NB4 (cell line): Measurements from ENCODE around the gene ANKRD11.
"Not testable (repeated sequence)": the region's sequence is repeated elsewhere in the genome, so short reads cannot be mapped to it uniquely, and the experiment has no call there.

Experiments used
- DNase-seq: peaks from one replicate; pipeline ENCODE4 v3.0.0; 2010; ENCODE audit warnings: low read depth
- H3K4me3 ChIP-seq: one replicate; pipeline ENCODE4 v1.5.1; 2011; ENCODE audit warnings: mild to moderate bottlenecking, low read depth, low read length, moderate library complexity
- MYC ChIP-seq: IDR thresholded peaks from 2 replicates; pipeline ENCODE4 v1.6.1; 2011; ENCODE audit warnings: low read depth, low read length
- POLR2A ChIP-seq: IDR thresholded peaks from 2 replicates; pipeline ENCODE4 v1.6.1; 2011; ENCODE audit warnings: mild to moderate bottlenecking; ENCODE audit not compliant: insufficient read length; ENCODE audit errors: extremely low read depth
- TF ChIP-seq, protein P1 (sequence below): IDR thresholded peaks from 2 replicates; pipeline ENCODE4 v1.6.1; 2011; ENCODE audit warnings: low read depth, low read length
- TF ChIP-seq, protein P2 (sequence below): IDR thresholded peaks from one replicate; pipeline ENCODE4 v1.5.1; 2012; ENCODE audit warnings: low read depth, low read length

Gene ANKRD11

DNA sequence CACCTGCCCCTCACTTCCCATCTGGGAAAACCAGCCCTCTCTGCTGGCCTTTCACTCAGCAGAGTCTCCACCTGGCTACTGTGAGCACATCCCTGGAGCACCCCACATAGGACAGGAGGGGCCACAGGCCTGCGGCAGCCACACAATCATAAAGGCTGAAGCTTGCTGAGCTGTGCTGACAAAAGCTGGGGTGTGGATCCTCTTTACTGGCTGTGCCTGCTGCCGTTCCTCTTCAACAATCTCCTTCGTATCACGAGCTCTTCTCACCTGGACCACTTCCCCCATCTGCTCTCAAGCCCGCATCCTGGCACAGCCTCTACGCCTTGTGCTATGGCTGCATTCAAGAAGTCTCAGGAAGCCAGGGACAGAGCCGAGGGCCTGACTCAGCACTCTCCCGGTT lies 186.7 kb downstream of the ANKRD11 start:
- DNase-seq: no peak
- no peak overlapping the region for H3K4me3 ChIP-seq
- TF ChIP-seq MYC (no peak), POLR2A (no peak)
- TF ChIP-seq, protein P1, sequence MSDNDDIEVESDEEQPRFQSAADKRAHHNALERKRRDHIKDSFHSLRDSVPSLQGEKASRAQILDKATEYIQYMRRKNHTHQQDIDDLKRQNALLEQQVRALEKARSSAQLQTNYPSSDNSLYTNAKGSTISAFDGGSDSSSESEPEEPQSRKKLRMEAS: no peak
- TF ChIP-seq, protein P2, sequence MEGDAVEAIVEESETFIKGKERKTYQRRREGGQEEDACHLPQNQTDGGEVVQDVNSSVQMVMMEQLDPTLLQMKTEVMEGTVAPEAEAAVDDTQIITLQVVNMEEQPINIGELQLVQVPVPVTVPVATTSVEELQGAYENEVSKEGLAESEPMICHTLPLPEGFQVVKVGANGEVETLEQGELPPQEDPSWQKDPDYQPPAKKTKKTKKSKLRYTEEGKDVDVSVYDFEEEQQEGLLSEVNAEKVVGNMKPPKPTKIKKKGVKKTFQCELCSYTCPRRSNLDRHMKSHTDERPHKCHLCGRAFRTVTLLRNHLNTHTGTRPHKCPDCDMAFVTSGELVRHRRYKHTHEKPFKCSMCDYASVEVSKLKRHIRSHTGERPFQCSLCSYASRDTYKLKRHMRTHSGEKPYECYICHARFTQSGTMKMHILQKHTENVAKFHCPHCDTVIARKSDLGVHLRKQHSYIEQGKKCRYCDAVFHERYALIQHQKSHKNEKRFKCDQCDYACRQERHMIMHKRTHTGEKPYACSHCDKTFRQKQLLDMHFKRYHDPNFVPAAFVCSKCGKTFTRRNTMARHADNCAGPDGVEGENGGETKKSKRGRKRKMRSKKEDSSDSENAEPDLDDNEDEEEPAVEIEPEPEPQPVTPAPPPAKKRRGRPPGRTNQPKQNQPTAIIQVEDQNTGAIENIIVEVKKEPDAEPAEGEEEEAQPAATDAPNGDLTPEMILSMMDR: no peak

DNA sequence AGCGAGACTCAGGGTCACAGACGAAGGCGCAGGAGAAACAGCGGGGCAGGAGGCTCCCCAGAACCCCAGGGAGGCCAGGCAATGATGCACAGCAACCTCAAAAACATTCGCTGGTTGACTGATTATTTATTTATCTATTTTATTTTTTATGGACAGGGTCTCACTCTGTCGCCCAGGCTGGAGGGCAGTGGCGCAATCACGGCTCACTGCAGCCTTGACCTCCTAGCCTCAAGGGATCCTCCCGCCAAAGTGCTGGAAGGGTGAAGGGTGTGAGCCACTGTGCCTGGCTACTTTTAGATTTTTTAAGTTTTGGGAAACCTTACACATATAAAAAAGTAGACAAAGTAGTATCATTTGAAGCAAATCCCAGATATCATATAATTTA lies 189.4 kb downstream of the ANKRD11 start:
- TF ChIP-seq, protein P1: no peak
- no peak for TF ChIP-seq MYC
- no peak for TF ChIP-seq POLR2A
- TF ChIP-seq, protein P2: no peak
- no peak overlapping the region for H3K4me3 ChIP-seq
- DNase-seq: no peak

DNA sequence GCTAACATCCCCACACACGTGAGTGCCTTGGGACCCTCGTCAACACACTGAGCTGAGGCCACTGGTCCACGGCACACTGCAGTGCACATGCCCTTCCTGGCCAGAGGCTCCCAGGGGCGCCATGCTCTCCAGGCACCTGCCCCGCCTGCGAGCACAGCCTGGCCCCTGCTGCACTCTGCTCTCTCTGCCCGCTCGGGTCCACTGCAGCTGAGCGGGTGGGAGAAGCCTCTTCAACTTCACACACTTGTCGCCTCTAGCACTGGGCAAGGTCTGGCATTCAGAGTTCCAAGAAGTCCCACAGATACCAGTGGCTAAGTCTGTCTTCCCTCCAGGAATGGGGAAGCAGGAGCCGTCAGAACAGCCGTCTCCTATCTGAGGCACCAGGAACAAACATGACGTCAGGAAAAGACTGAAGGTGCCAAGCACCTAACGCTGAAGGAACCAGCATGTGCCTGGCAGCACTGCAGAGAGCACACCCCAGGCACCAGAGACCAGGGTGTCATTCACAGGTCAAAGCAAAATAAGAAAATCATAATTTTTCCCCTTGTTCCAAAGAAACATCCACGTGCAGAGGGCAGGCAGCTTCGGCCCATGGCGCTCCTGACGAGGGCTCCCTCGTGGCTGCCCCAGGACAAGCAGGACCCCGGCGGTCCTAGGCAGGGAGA lies 189.9 kb downstream of the ANKRD11 start:
- no peak overlapping the region for H3K4me3 ChIP-seq
- no peak for DNase-seq
- TF ChIP-seq MYC (no peak), POLR2A (no peak)
- TF ChIP-seq, protein P1: no peak
- TF ChIP-seq, protein P2: no peak

DNA sequence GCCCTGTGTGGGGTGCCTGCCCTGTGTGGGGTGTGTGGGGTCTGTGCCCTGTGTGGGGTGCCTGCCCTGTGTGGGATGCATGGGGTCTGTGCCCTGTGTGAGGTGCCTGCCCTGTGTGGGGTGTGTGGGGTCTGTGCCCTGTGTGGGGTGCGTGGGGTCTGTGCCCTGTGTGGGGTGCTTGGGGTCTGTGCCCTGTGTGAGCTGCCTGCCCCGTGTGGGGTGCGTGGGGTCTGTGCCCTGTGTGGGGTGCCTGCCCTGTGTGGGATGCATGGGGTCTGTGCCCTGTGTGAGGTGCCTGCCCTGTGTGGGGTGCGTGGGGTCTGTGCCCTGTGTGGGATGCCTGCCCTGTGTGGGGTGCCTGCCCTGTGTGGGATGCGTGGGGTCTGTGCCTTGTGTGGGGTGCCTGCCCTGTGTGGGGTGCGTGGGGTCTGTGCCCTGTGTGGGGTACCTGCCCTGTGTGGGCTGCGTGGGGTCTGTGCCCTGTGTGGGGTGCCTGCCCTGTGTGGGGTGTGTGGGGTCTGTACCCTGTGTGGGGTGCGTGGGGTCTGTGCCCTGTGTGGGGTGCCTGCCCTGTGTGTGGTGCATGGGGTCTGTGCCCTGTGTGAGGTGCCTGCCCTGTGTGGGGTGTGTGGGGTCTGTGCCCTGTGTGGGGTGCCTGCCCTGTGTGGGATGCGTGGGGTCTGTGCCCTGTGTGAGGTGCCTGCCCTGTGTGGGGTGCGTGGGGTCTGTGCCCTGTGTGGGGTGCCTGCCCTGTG lies 190.8 kb downstream of the ANKRD11 start:
- not testable (repeated sequence) for DNase-seq, H3K4me3 ChIP-seq

DNA sequence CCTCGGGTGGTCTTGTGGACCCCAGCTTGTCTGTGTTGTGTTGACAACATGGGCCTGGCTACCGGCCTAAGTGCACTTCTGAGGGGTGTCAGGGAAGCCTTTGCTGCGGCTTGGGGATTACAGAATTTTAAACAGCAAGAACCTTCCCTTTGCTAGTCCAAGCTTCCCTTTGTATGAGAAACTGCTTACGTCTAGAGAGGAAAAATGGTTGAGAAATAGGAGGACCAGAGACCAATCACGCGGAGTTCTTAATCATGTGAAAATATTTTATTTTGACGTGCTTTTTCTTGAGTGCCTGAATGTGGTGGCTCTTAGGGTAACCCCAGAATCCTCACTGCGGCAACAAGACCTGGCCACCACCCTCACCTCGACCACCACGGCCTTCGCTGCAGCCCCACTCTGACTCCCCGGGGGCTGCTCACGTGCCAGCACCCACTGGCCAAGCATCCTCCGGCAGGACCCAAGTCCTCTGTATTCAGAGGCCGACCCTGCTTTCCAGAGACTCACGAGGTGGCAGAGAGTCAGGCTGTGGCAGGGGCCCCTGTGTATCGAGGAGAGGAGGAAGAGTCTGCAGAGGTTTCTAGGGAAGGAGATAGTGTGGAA lies 191.6 kb downstream of the ANKRD11 start:
- no peak for TF ChIP-seq POLR2A
- TF ChIP-seq, protein P2: no peak
- TF ChIP-seq MYC: no peak
- TF ChIP-seq, protein P1: no peak
- H3K4me3 ChIP-seq: no peak overlapping the region

DNA sequence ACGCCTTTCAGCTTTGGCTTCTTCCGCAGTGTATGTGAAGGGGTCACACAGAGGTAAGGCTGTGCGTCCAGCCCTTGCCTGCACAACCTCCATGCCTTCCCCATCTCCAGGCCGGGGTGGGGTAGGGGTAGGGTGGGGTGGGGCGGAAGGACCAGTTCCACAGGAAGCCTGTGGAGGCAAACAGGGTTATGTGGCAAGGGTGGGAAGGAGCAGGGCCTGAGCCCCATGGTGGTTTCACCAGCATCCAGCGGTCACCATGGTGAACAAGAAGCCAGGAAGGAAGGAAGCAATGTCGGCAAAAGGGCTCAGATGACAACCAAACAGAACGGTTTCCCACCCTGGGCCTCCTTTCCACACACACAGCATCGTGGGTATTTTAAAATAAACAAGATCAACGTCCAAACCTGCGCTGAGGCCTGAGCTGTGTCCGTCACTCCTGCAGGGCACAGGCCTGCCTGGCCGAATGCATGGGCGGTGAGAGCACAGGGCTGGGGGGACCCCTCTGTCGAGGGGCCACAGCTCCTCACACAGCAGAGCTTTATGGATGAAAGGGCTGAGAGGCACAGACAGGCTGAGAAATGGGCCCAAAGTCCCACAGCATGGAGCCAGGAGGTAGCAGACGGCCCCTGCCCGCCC lies 192.3 kb downstream of the ANKRD11 start:
- no peak for DNase-seq
- H3K4me3 ChIP-seq: no peak overlapping the region

More for the DNA sequence above, 191.6 kb downstream of the ANKRD11 start:
- no peak for DNase-seq

More for the DNA sequence above, 192.3 kb downstream of the ANKRD11 start:
- TF ChIP-seq, protein P1: no peak
- TF ChIP-seq POLR2A (no peak), MYC (no peak)
- TF ChIP-seq, protein P2: no peak
